GOT3 (cell line): ENCODE results near the gene ADORA1.
A peak's percentile ranks its signal among the peaks of the same experiment; 100 is the strongest.

ENCODE experiments used
- DNase-seq: peaks from one replicate; lab custom pipeline; 2025; ENCODE audit warnings: mixed read lengths; lab: John Stamatoyannopoulos, UW

Gene ADORA1

GRCh38 chr1:203158423-203158822 is 30.9 kb downstream of the ADORA1 start:
- no peak for DNase-seq

GRCh38 chr1:203158960-203159665 is 31.6 kb downstream of the ADORA1 start:
- no peak for DNase-seq

DNA sequence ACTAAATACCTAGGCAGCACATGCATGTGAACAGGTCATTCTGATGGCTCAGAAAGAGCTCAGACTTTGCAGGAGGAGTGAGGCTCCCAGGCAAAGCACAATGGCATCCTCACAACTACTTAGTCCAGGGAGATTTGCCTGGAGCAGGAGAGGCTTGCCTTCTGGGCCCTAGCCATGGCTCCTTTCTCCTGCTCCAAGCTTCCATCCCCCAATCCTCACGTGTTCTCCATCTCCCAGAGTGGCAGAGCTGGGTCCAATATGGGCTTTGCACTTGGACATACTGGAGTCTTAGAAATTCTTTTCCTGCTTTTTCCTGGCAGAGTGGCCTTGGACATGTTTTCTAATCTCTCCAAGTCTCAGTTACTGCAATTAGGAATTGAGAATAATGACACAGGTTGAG is 32.3 kb downstream of the ADORA1 start:
- DNase-seq, result no peak

DNA sequence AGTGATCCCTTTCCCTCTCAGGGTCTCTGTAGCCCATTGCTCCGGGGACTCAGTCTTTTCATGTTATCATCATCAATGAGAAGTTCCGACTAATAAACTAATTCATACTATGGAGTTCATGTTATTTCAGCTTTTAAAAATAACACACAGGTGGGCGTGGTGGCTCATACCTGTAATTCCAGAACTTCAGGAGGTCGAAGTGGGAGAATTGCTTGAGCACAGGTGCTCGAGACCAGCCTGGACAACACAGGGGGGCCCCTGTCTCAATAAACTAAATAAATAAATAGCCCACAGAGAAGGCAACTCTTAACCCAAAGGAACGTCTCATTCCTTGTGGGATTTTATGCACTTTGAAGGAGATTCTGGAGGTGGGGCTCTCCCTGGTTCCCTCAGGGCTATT is 33.6 kb downstream of the ADORA1 start:
- DNase-seq, result no peak

DNA sequence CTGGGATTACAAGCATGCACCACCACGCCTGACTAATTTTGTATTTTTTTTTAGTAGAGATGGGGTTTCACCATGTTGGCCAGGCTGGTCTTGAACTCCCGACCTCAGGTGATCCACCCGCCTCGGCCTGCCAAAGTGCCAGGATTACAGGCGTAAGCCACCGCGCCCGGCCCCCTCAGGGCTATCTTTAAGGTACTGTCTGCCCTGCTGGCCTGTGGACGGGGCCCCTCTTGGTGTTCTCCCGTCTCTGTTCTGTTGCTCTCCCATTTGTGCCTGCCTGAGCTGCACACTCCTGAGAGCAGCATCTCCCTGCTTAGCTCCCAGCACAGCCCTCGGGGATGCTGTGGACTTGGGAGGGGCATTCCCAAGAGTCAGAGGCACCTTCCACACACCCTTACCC is 34.2 kb downstream of the ADORA1 start:
- DNase-seq, result no peak

- DNase-seq, result no peak
Measured at GRCh38 chr1:203162403-203162802, 34.9 kb downstream of the ADORA1 start.

- DNase-seq, result no peak
Measured at GRCh38 chr1:203163891-203164635, 36.5 kb downstream of the ADORA1 start.

DNA sequence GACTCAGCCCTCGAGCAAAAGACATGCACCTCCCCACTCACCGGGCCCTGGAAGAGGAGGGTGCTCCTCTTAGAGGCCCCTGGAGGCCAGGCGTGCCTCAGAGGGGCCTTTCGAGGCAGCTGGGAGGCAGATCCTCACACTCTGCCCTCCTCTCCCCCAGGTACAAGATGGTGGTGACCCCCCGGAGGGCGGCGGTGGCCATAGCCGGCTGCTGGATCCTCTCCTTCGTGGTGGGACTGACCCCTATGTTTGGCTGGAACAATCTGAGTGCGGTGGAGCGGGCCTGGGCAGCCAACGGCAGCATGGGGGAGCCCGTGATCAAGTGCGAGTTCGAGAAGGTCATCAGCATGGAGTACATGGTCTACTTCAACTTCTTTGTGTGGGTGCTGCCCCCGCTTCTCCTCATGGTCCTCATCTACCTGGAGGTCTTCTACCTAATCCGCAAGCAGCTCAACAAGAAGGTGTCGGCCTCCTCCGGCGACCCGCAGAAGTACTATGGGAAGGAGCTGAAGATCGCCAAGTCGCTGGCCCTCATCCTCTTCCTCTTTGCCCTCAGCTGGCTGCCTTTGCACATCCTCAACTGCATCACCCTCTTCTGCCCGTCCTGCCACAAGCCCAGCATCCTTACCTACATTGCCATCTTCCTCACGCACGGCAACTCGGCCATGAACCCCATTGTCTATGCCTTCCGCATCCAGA is 37.7 kb downstream of the ADORA1 start:
- DNase-seq, result no peak

DNA sequence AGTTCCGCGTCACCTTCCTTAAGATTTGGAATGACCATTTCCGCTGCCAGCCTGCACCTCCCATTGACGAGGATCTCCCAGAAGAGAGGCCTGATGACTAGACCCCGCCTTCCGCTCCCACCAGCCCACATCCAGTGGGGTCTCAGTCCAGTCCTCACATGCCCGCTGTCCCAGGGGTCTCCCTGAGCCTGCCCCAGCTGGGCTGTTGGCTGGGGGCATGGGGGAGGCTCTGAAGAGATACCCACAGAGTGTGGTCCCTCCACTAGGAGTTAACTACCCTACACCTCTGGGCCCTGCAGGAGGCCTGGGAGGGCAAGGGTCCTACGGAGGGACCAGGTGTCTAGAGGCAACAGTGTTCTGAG is 38.3 kb downstream of the ADORA1 start:
- no peak for DNase-seq

- no peak for DNase-seq
Measured at GRCh38 chr1:203166192-203166940, 38.8 kb downstream of the ADORA1 start.

DNA sequence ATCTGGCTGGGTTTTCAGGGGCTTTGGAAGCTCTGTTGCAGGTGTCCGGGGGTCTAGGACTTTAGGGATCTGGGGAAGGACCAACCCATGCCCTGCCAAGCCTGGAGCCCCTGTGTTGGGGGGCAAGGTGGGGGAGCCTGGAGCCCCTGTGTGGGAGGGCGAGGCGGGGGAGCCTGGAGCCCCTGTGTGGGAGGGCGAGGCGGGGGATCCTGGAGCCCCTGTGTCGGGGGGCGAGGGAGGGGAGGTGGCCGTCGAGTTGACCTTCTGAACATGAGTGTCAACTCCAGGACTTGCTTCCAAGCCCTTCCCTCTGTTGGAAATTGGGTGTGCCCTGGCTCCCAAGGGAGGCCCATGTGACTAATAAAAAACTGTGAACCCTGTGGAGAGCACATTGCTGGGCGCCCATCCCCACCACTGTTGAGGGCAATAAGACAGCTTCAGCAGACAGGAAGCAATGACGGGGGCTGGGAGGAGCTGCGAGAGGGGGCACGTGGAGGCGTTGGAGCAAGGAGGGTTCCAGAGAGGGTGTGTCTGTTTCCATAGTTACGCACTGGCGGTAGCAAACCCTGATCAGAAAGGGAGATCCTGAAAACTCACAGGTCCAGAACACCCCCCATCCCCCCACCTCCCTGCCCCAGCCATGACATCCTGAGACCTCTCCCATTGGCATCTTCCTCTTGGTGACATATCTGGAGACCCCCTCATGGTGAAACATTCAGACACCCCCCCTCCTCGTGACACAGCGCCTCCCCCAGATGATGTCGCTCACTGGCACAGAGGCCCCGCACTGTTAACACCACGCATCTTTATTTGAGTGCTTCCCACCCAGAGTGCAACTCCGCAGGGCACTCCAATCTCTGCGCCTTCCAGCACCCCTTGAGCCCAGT is 39.7 kb downstream of the ADORA1 start:
- DNase-seq, result no peak

GRCh38 chr1:203167913-203168200 is 40.3 kb downstream of the ADORA1 start:
- DNase-seq, result no peak

DNA sequence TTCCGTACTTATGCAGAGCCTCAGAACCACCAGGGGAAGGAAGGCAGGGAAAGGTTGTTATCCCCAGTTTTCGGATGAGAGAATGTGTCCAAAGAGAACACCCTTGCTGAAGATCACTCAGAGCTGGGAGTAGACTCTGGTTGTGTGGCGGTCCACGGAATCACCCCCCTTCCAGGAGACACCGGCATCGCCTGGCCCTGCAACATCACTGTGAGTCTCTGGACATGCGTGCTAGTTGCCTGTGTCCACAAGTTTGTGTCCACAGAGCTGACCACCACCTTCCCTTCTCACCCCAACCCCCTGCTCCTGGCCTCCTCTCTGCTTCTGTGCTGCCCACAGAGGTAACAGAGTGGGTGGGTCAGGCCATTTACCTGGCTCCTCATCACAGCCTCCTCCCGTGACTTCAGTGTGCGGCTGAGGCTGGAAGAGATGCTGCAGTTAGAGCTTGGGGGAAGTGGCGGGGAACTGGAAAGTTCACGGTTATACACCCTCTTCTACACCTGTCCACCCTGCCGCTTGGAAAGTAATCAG is 40.8 kb downstream of the ADORA1 start:
- DNase-seq, result no peak

DNA sequence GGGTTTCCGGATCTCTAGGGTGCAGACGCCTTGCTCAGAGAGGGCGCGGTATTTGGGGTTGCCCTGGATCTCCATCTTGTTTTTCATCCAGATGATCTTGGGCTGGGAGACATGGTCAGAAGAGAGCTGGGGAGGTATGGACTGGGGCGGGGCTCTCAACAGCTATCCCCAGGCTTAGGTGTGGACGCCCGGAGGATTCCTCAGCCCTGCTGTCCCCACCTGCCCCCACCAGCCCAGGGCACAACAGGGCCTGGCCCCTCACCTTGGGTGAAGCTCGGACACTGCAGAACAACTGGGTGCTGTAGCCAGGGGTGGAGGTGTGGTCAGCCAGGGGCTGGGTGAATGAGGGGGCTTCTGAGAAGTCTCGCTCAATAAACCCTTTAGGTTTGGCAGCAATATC is 41.5 kb downstream of the ADORA1 start:
- DNase-seq, result no peak

GRCh38 chr1:203169770-203170520 is 42.4 kb downstream of the ADORA1 start:
- DNase-seq, result no peak

DNA sequence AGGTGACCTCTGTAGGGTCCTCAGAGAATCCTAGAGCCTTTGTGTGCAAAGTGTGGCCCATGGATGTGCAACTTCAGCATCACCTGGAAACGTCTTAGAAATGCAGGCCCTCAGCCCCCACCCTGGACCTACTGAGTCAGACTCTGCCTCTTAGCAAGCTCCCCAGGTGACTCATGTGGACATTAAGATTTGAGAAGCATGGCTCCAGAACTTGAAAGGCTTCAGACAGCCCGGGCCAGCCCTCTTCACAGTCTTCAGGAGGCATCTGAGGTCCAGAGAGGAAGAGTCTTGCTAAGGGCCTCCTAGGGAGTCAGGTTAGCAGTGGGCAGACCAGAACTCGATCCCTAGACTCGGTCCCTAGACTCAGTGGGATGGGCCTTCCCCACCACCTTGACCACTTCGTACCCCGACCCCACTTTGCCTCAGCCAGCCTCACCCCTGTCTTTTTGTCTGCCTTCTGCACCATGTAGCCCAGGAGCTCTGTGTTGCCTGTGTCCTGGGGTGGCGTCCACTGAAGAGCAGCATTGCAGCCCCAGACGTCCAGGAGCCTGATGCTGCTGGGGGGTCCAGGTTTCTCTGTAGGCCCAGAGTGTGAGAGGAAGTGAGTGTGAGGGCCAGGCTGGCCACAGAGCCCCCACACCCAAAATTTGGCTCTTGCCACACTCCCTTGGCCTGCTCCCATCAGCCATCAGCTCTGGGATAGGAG is 43.3 kb downstream of the ADORA1 start:
- DNase-seq, result no peak

- no peak for DNase-seq
Measured at GRCh38 chr1:203171341-203172183, 44.0 kb downstream of the ADORA1 start.

- DNase-seq, result peak; percentile 15
Measured at GRCh38 chr1:203172184-203173010, 44.9 kb downstream of the ADORA1 start.
